ENCODE results near the gene BTBD10. TPM values are rescaled to one million over a fixed set of nuclear protein-coding genes. Genes with fewer than 3 reads are reported as not detected.
"Not testable (repeated sequence)": the region's sequence is repeated elsewhere in the genome, so short reads cannot be mapped to it uniquely, and the experiment has no call there.

Gene BTBD10
- total RNA-seq, 1 experiment from 2014 or later = 29.6 TPM

GRCh38 chr11:13440100-13440855 is 22.7 kb downstream of the BTBD10 start:
- no peaks in the 10 kb centered on the region for H3K36me3 ChIP-seq (ENCODE audit: control insufficient read depth, insufficient read depth, low read length)
- H3K27me3 ChIP-seq (ENCODE audit: control insufficient read depth, insufficient read depth, low read length) = no peaks in the 10 kb centered on the region
- H3K9me3 ChIP-seq (ENCODE audit: control insufficient read depth, insufficient read depth, low read depth, low read length) = no peaks in the 10 kb centered on the region
- peaks cover 2% of the 10 kb centered on the region for H3K4me1 ChIP-seq (ENCODE audit: control insufficient read depth, insufficient read depth, low read length)
- POLR2A ChIA-PET = interaction anchor here (0.6 kb wide), 2 partner anchors 15 to 232 kb away, joined by 3 to 4 read pairs; no protein-coding TSS in a partner anchor
- H3K27ac ChIP-seq (ENCODE audit: low read length) = peak overlapping the region; percentile 29
- in situ Hi-C loops (cut with HindIII; ENCODE audit: low pct_unique_long_range_greater_than_20kb, low sequenced_read_pairs) (no loop called here), intact Hi-C loops (cut with micrococcal nuclease; ENCODE audit: unreplicated experiment) (no loop called here)
- BruUV-seq (replicated peaks) = no TSS peak
- no peak for DNase-seq (ENCODE audit: low read depth, low spot score)
- CTCF ChIA-PET = no interaction called here
- peak overlapping the region; percentile 19 to 32 for H3K4me3 ChIP-seq (ENCODE audit: low read depth in 2 of 2, low read length in 2 of 2)
- ATAC-seq = peak; percentile 99
- TF ChIP-seq SIN3A (IDR thresholded peaks at IDR 0.05; ENCODE audit: borderline replicate concordance, insufficient read depth, low read depth, low read length) (no peak), REST (IDR thresholded peaks at IDR 0.05; ENCODE audit: insufficient read depth in 1 of 2, low read depth in 2 of 2, low read length in 1 of 2) (no peak), CTCF (IDR thresholded peaks at IDR 0.05) (no peak), TCF7L2 (IDR thresholded peaks at IDR 0.05; ENCODE audit: low read depth, low read length) (no peak), POLR2AphosphoS5 (IDR thresholded peaks at IDR 0.05; ENCODE audit: low read depth, low read length) (no peak)

GRCh38 chr11:13438291-13438690 is 24.7 kb downstream of the BTBD10 start:
- Histone ChIP-seq H3K36me3 (ENCODE audit: control insufficient read depth, insufficient read depth, low read length) (no peaks in the 10 kb centered on the region), H3K27me3 (ENCODE audit: control insufficient read depth, insufficient read depth, low read length) (no peaks in the 10 kb centered on the region), H3K27ac (ENCODE audit: low read length) (no peak overlapping the region), H3K4me1 (ENCODE audit: control insufficient read depth, insufficient read depth, low read length) (peaks cover 2% of the 10 kb centered on the region), H3K4me3 (ENCODE audit: low read depth in 2 of 2, low read length in 2 of 2) (no peak overlapping the region), H3K9me3 (ENCODE audit: control insufficient read depth, insufficient read depth, low read depth, low read length) (no peaks in the 10 kb centered on the region)
- ATAC-seq (no peak), DNase-seq (ENCODE audit: low read depth, low spot score) (no peak)
- POLR2A ChIA-PET = interaction anchor here (0.9 kb wide), 1 partner anchor 24 kb away, joined by 5 read pairs; the partner anchor contains the start of gene BTBD10
- TF ChIP-seq REST (IDR thresholded peaks at IDR 0.05; ENCODE audit: insufficient read depth in 1 of 2, low read depth in 2 of 2, low read length in 1 of 2) (no peak), POLR2AphosphoS5 (IDR thresholded peaks at IDR 0.05; ENCODE audit: low read depth, low read length) (no peak), TCF7L2 (IDR thresholded peaks at IDR 0.05; ENCODE audit: low read depth, low read length) (no peak), CTCF (IDR thresholded peaks at IDR 0.05) (no peak), SIN3A (IDR thresholded peaks at IDR 0.05; ENCODE audit: borderline replicate concordance, insufficient read depth, low read depth, low read length) (no peak)
- CTCF ChIA-PET = no interaction called here
- in situ Hi-C loops (cut with HindIII; ENCODE audit: low pct_unique_long_range_greater_than_20kb, low sequenced_read_pairs) = no loop called here
- intact Hi-C loops (cut with micrococcal nuclease; ENCODE audit: unreplicated experiment) = no loop called here
- BruUV-seq (replicated peaks) = no TSS peak

- intact Hi-C loops (cut with micrococcal nuclease; ENCODE audit: unreplicated experiment); in situ Hi-C loops (cut with HindIII; ENCODE audit: low pct_unique_long_range_greater_than_20kb, low sequenced_read_pairs); H3K27me3 ChIP-seq (ENCODE audit: control insufficient read depth, insufficient read depth, low read length); H3K4me1 ChIP-seq (ENCODE audit: control insufficient read depth, insufficient read depth, low read length); POLR2A ChIA-PET; DNase-seq (ENCODE audit: low read depth, low spot score); BruUV-seq (replicated peaks); H3K27ac ChIP-seq (ENCODE audit: low read length); H3K36me3 ChIP-seq (ENCODE audit: control insufficient read depth, insufficient read depth, low read length); CTCF ChIA-PET; H3K9me3 ChIP-seq (ENCODE audit: control insufficient read depth, insufficient read depth, low read depth, low read length); H3K4me3 ChIP-seq (ENCODE audit: low read depth in 2 of 2, low read length in 2 of 2); ATAC-seq: not testable (repeated sequence)
These were observed 26.2 kb downstream of the BTBD10 start for GRCh38 chr11:13436836-13437235.

Data from Panc1 (cell line).